HepG2 (cell line): ENCODE results near the gene TMEM187. TPM values are rescaled to one million over a fixed set of nuclear protein-coding genes. Genes with fewer than 3 reads are reported as not detected.

Source experiments
- ATAC-seq: fragments of 200-7000 bp; cut with Tn5 transposase; 3 replicates; pipeline ENCODE4 v1.9.1; 2020; ENCODE audit warnings: mild to moderate bottlenecking, moderate library complexity
- BruUV-seq: library from RNA; stranded (reverse); fragments of 400-500 nt; replicated peaks from 2 replicates; lab custom pipeline; 2021; lab: Mats Ljungman, UMichigan
- CTCF ChIA-PET: fragments of 300-600 bp; formaldehyde crosslinking; extraction: SDS; loops from one replicate; lab custom pipeline; 2021; ENCODE audit warnings: low total read pairs, inconsistent platforms, low intra/inter-chr PET ratio; lab: Yijun Ruan, JAX
- POLR2A ChIA-PET: fragments of 350-600 bp; sonication (Branson Sonifier 250); formaldehyde crosslinking; loops from one replicate; lab custom pipeline; 2020; ENCODE audit warnings: antibody characterized with exemption, inconsistent platforms; lab: Yijun Ruan, JAX
- DNase-seq: peaks from one replicate; pipeline ENCODE4 v3.0.0-alpha.2; 2015; ENCODE audit warnings: low spot score
- FAIRE-seq: peaks from 3 replicates; lab custom pipeline; 2011; peaks lifted over from hg19 to GRCh38; lab: Jason Lieb, UNC
- H2AFZ ChIP-seq: one replicate; pipeline ENCODE4 v1.6.1; 2011; ENCODE audit warnings: low read length, inconsistent platforms
- H3K27ac ChIP-seq: fragments of 300-600 bp; 3 replicates; pipeline ENCODE4 v1.8.0; 2011; ENCODE audit warnings: mixed run types, mild to moderate bottlenecking, mixed read lengths, low read length, inconsistent platforms; ENCODE audit not compliant: insufficient read depth; ENCODE audit errors: extremely low read length
- H3K27me3 ChIP-seq, 2 experiments: fragments of 200-600 bp in 1 of 2; 2 replicates in 1 of 2; 3 replicates in 1 of 2; pipeline versions ENCODE4 v1.6.0 to v1.8.0; 2011; ENCODE audit warnings: low read length in 2 of 2, mild to moderate bottlenecking in 2 of 2, moderate library complexity in 2 of 2, inconsistent platforms in 1 of 2; ENCODE audit not compliant: insufficient read depth in 2 of 2, control insufficient read depth in 1 of 2
- H3K36me3 ChIP-seq, 2 experiments: fragments of 200-600 bp in 1 of 2; replicated peaks in 1 of 2; 2 replicates in 1 of 2; 3 replicates in 1 of 2; pipeline versions ENCODE4 v1.5.1 to v1.8.0; 2011; ENCODE audit warnings: low read length in 2 of 2, inconsistent platforms in 1 of 2; ENCODE audit not compliant: insufficient read depth in 2 of 2, control insufficient read depth in 1 of 2
- H3K4me1 ChIP-seq: 2 replicates; pipeline ENCODE4 v1.5.1; 2012; ENCODE audit warnings: low read length, inconsistent platforms; ENCODE audit not compliant: insufficient read depth
- H3K4me2 ChIP-seq: 2 replicates; pipeline ENCODE4 v1.6.0; 2011; ENCODE audit warnings: low read depth, low read length, inconsistent platforms
- H3K4me3 ChIP-seq, 3 experiments: fragments of 200-600 bp in 1 of 3; sonication (generic), shearing (Covaris generic) in 1 of 3; replicated peaks in 1 of 3; 2 replicates each; pipeline ENCODE4 v1.5.1; 2011 to 2016; ENCODE audit warnings: low read length in 3 of 3, inconsistent platforms in 2 of 3, low read depth in 2 of 3, mild to moderate bottlenecking in 2 of 3, control low read depth in 1 of 3, mixed read lengths in 1 of 3; ENCODE audit not compliant: insufficient read depth in 1 of 3
- H3K79me2 ChIP-seq: one replicate; pipeline ENCODE4 v1.6.1; 2011; ENCODE audit warnings: low read length, inconsistent platforms; ENCODE audit not compliant: insufficient read depth
- H3K9ac ChIP-seq: 2 replicates; pipeline ENCODE4 v1.6.0; 2011; ENCODE audit warnings: mild to moderate bottlenecking, low read depth, low read length, inconsistent platforms; ENCODE audit not compliant: insufficient read depth
- H3K9me3 ChIP-seq: 2 replicates; pipeline ENCODE4 v1.5.1; 2012; ENCODE audit warnings: mild to moderate bottlenecking, low read length
- H4K20me1 ChIP-seq: 2 replicates; pipeline ENCODE4 v1.6.0; 2011; ENCODE audit warnings: inconsistent platforms, mild to moderate bottlenecking, low read length, moderate library complexity; ENCODE audit not compliant: insufficient read depth
- AGO2 ChIP-seq: fragments of 200-400 bp; formaldehyde crosslinking; optimal IDR thresholded peaks from 2 replicates; pipeline ENCODE3; 2017; ENCODE audit warnings: mild to moderate bottlenecking, low read depth, low read length, moderate library complexity
- CCDC6 ChIP-seq: sonication (generic); formaldehyde crosslinking; IDR thresholded peaks from 2 replicates; pipeline ENCODE4 v1.8.1; 2022; ENCODE audit warnings: mild to moderate bottlenecking, missing genetic modification reagents, moderate library complexity
- ELF1 ChIP-seq: sonication (generic); formaldehyde crosslinking; IDR thresholded peaks from 2 replicates; pipeline ENCODE4 v1.4.0; 2020; ENCODE audit warnings: missing genetic modification reagents
- JUN ChIP-seq: sonication (generic); formaldehyde crosslinking; IDR thresholded peaks from 2 replicates; pipeline ENCODE4 v1.4.0; 2020; ENCODE audit warnings: mild to moderate bottlenecking, missing genetic modification reagents
- MBNL3 ChIP-seq: fragments of 250-450 bp; sonication (Bioruptor Pico); conservative IDR thresholded peaks from 2 replicates; pipeline ENCODE4 v1.8.0; 2022; ENCODE audit warnings: mild to moderate bottlenecking, inconsistent platforms
- MLLT10 ChIP-seq: sonication (generic); formaldehyde crosslinking; IDR thresholded peaks from 2 replicates; pipeline ENCODE4 v1.4.0; 2020; ENCODE audit warnings: missing genetic modification reagents
- PHF8 ChIP-seq: sonication (generic); formaldehyde crosslinking; IDR thresholded peaks from 2 replicates; pipeline ENCODE4 v1.5.0; 2020; ENCODE audit warnings: missing genetic modification reagents
- SP2 ChIP-seq: sonication (generic); formaldehyde crosslinking; IDR thresholded peaks from 2 replicates; pipeline ENCODE4 v1.5.1; 2020; ENCODE audit warnings: mild to moderate bottlenecking, missing genetic modification reagents
- TBX2 ChIP-seq: sonication (generic); formaldehyde crosslinking; IDR thresholded peaks from 2 replicates; pipeline ENCODE4 v1.5.0; 2020; ENCODE audit warnings: missing genetic modification reagents, mild to moderate bottlenecking, borderline replicate concordance
- WIZ ChIP-seq: sonication (generic); formaldehyde crosslinking; IDR thresholded peaks from 2 replicates; pipeline ENCODE4 v1.5.1; 2020; ENCODE audit warnings: mild to moderate bottlenecking, missing genetic modification reagents
- ZNF101 ChIP-seq: sonication (generic); formaldehyde crosslinking; IDR thresholded peaks from 2 replicates; pipeline ENCODE4 v1.4.0; 2020; ENCODE audit warnings: mild to moderate bottlenecking, low read depth, missing genetic modification reagents, borderline replicate concordance
- ZNF335 ChIP-seq: sonication (generic); formaldehyde crosslinking; IDR thresholded peaks from 2 replicates; pipeline ENCODE4 v1.4.0; 2020; ENCODE audit warnings: missing genetic modification reagents
- ZNF569 ChIP-seq: sonication (generic); formaldehyde crosslinking; IDR thresholded peaks from 2 replicates; pipeline ENCODE4 v1.5.0; 2020; ENCODE audit warnings: mild to moderate bottlenecking, missing genetic modification reagents, moderate library complexity, borderline replicate concordance
- ZNF816 ChIP-seq: sonication (generic); formaldehyde crosslinking; IDR thresholded peaks from 2 replicates; pipeline ENCODE4 v1.8.0; 2022; ENCODE audit warnings: missing genetic modification reagents, mild to moderate bottlenecking, borderline replicate concordance
- ZNF879 ChIP-seq: sonication (generic); formaldehyde crosslinking; IDR thresholded peaks from 2 replicates; pipeline ENCODE4 v1.8.1; 2023; ENCODE audit warnings: missing genetic modification reagents
- WGBS: methylation state at CpG from one replicate; pipeline ENCODE4 v1.1.6; 2017; ENCODE audit warnings: low lambda C conversion rate; 5-methylcytosine and 5-hydroxymethylcytosine counted together
- in situ Hi-C: cut with HindIII; loops from 2 replicates; pipeline ENCODE4 v1.10.0; 2017; ENCODE audit warnings: low pct_unique_long_range_greater_than_20kb; ENCODE audit not compliant: extremely low pct_ligation_motif_present
- intact Hi-C: fragments of 100-400 bp; cut with micrococcal nuclease; formaldehyde crosslinking; loops from one replicate; pipeline ENCODE4 v1.10.0; 2022; ENCODE audit not compliant: unreplicated experiment
- polyA plus RNA-seq, 8 experiments: library from polyadenylated mRNA; depleted of rRNA in 3 of 8; stranded (reverse) in 7 of 8; unstranded in 1 of 8; fragments of >200 nt; fragmentation: Illumina TruSeq in 4 of 8; extraction: Trizol in 4 of 8; gene quantifications; 2 replicates each; pipeline versions ENCODE4 v1.2.1 to v1.2.3, GENCODE V29; 2011 to 2016; ENCODE audit warnings: low read depth in 4 of 8, missing spikeins in 1 of 8, mixed read lengths in 1 of 8; ENCODE audit not compliant: insufficient read depth in 1 of 8
- total RNA-seq, 5 experiments: library from RNA; depleted of rRNA; stranded (reverse); fragments of >200 nt; fragmentation: Illumina TruSeq; extraction: Trizol; gene quantifications; 2 replicates each; pipeline ENCODE4 v1.2.3, GENCODE V29; 2016; ENCODE audit warnings: low read depth in 1 of 5
- TF ChIP-seq, protein P1 (sequence below): sonication (generic); formaldehyde crosslinking; IDR thresholded peaks from 2 replicates; pipeline ENCODE4 v1.4.0; 2020; ENCODE audit warnings: mild to moderate bottlenecking, missing genetic modification reagents
- TF ChIP-seq, protein P2 (sequence below): sonication (generic); formaldehyde crosslinking; IDR thresholded peaks from 2 replicates; pipeline ENCODE4 v1.4.0; 2020; ENCODE audit warnings: mild to moderate bottlenecking, missing genetic modification reagents
- TF ChIP-seq, protein P3 (sequence below): sonication (generic); formaldehyde crosslinking; IDR thresholded peaks from 2 replicates; pipeline ENCODE4 v1.4.0; 2020; ENCODE audit warnings: missing genetic modification reagents
- TF ChIP-seq, protein P4 (sequence below): sonication (generic); formaldehyde crosslinking; IDR thresholded peaks from 2 replicates; pipeline ENCODE4 v1.4.0; 2020; ENCODE audit warnings: missing genetic modification reagents

The TMEM187 gene
- total and polyA plus RNA-seq, 2 of the 13 experiments (the other 11 are each of a cell fraction or from before 2014, with no cell fraction given) = 2.2 to 6.2 TPM

- H2AFZ ChIP-seq = no peak overlapping the region
- TF ChIP-seq MBNL3 = no peak
- TF ChIP-seq MLLT10 = no peak
- TF ChIP-seq, protein P1, sequence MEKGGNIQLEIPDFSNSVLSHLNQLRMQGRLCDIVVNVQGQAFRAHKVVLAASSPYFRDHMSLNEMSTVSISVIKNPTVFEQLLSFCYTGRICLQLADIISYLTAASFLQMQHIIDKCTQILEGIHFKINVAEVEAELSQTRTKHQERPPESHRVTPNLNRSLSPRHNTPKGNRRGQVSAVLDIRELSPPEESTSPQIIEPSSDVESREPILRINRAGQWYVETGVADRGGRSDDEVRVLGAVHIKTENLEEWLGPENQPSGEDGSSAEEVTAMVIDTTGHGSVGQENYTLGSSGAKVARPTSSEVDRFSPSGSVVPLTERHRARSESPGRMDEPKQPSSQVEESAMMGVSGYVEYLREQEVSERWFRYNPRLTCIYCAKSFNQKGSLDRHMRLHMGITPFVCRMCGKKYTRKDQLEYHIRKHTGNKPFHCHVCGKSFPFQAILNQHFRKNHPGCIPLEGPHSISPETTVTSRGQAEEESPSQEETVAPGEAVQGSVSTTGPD (CRISPR knock-in tag) = no peak
- TF ChIP-seq SP2 = peak; percentile 34
- no peak for TF ChIP-seq WIZ (CRISPR knock-in tag)
- no peak for TF ChIP-seq JUN (CRISPR knock-in tag)
- TF ChIP-seq TBX2 = 0 out of 2 replicates have a peak, but pooled peaks have one; percentile 21
- no peak for TF ChIP-seq AGO2
- TF ChIP-seq, protein P2, sequence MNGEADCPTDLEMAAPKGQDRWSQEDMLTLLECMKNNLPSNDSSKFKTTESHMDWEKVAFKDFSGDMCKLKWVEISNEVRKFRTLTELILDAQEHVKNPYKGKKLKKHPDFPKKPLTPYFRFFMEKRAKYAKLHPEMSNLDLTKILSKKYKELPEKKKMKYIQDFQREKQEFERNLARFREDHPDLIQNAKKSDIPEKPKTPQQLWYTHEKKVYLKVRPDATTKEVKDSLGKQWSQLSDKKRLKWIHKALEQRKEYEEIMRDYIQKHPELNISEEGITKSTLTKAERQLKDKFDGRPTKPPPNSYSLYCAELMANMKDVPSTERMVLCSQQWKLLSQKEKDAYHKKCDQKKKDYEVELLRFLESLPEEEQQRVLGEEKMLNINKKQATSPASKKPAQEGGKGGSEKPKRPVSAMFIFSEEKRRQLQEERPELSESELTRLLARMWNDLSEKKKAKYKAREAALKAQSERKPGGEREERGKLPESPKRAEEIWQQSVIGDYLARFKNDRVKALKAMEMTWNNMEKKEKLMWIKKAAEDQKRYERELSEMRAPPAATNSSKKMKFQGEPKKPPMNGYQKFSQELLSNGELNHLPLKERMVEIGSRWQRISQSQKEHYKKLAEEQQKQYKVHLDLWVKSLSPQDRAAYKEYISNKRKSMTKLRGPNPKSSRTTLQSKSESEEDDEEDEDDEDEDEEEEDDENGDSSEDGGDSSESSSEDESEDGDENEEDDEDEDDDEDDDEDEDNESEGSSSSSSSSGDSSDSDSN (CRISPR knock-in tag) = peak; percentile 59; the same call in 1 of the 2 replicates
- TF ChIP-seq PHF8 = 0 out of 2 replicates have a peak, but pooled peaks have one; percentile 25
- TF ChIP-seq ZNF879 (CRISPR knock-in tag) = 0 out of 2 replicates have a peak, but pooled peaks have one; percentile 55
- TF ChIP-seq ZNF101 (CRISPR knock-in tag) = no peak
- peak; percentile 56 for TF ChIP-seq ELF1 (CRISPR knock-in tag)
- TF ChIP-seq CCDC6 = 0 out of 2 replicates have a peak, but pooled peaks have one; percentile 17
- TF ChIP-seq ZNF816 = 0 out of 2 replicates have a peak, but pooled peaks have one; percentile 7
- TF ChIP-seq, protein P3, sequence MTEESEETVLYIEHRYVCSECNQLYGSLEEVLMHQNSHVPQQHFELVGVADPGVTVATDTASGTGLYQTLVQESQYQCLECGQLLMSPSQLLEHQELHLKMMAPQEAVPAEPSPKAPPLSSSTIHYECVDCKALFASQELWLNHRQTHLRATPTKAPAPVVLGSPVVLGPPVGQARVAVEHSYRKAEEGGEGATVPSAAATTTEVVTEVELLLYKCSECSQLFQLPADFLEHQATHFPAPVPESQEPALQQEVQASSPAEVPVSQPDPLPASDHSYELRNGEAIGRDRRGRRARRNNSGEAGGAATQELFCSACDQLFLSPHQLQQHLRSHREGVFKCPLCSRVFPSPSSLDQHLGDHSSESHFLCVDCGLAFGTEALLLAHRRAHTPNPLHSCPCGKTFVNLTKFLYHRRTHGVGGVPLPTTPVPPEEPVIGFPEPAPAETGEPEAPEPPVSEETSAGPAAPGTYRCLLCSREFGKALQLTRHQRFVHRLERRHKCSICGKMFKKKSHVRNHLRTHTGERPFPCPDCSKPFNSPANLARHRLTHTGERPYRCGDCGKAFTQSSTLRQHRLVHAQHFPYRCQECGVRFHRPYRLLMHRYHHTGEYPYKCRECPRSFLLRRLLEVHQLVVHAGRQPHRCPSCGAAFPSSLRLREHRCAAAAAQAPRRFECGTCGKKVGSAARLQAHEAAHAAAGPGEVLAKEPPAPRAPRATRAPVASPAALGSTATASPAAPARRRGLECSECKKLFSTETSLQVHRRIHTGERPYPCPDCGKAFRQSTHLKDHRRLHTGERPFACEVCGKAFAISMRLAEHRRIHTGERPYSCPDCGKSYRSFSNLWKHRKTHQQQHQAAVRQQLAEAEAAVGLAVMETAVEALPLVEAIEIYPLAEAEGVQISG (CRISPR knock-in tag) = 0 out of 2 replicates have a peak, but pooled peaks have one; percentile 31
- no peak for TF ChIP-seq ZNF569 (CRISPR knock-in tag)
- TF ChIP-seq, protein P4, sequence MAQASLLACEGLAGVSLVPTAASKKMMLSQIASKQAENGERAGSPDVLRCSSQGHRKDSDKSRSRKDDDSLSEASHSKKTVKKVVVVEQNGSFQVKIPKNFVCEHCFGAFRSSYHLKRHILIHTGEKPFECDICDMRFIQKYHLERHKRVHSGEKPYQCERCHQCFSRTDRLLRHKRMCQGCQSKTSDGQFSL = no peak
- 0 out of 2 replicates have a peak, but pooled peaks have one; percentile 8 for TF ChIP-seq ZNF335 (CRISPR knock-in tag)
These were observed 1.5 kb upstream of the TMEM187 start for GRCh38 chrX:153971124-153971449.

More at GRCh38 chrX:153971124-153971449, 1.5 kb upstream of the TMEM187 start:
- FAIRE-seq (no peak), ATAC-seq (peak; percentile 74), DNase-seq (peak; percentile 65)
- H3K79me2 ChIP-seq = peaks cover 56% of the 10 kb centered on the region
- no peaks in the 10 kb centered on the region for H3K9me3 ChIP-seq
- peak overlapping the region; percentile 100 for H3K9ac ChIP-seq
- no TSS peak for BruUV-seq
- H3K4me2 ChIP-seq = peak overlapping the region; percentile 64
- H3K36me3 ChIP-seq = peaks cover 0 to 11% of the 10 kb centered on the region in 2 experiments; a peak in 2 of 5 replicates
- peaks cover 60% of the 10 kb centered on the region for H3K4me1 ChIP-seq
- intact Hi-C loops = no loop called here
- peak overlapping the region; percentile 85 to 90 (median 89) for H3K4me3 ChIP-seq
- in situ Hi-C loops = loop anchor here (5.0 kb wide), 1 partner anchor 41 kb away; no protein-coding TSS in a partner anchor
- WGBS = no CpG with 5 or more reads among the region's 34 CpGs
- H4K20me1 ChIP-seq = peaks cover 33% of the 10 kb centered on the region
- no peaks in the 10 kb centered on the region; a peak in 1 of 5 replicates for H3K27me3 ChIP-seq
- POLR2A ChIA-PET = interaction anchor here (1.0 to 6.3 kb wide), 6 partner anchors 24 to 49 kb away, joined by 3 to 54 read pairs (median 9); partner anchors contain the start of gene NAA10
- CTCF ChIA-PET = no interaction called here
- peak overlapping the region; percentile 100 for H3K27ac ChIP-seq
